GM12878 (cell line): ENCODE measurements around the gene PAM16. TPM values are rescaled to one million over a fixed set of nuclear protein-coding genes. Genes with fewer than 3 reads are reported as not detected.

ENCODE experiments used
- ATAC-seq: fragments of 200-7000 bp; cut with Tn5 transposase; 3 replicates; pipeline ENCODE4 v1.9.1; 2020; ENCODE audit warnings: mild to moderate bottlenecking, moderate library complexity
- BruUV-seq: library from RNA; stranded (reverse); fragments of 400-500 nt; replicated peaks from 2 replicates; lab custom pipeline; 2021; lab: Mats Ljungman, UMichigan
- CTCF ChIA-PET: fragments of 300-600 bp; sonication (Branson Sonifier 250); formaldehyde crosslinking; extraction: SDS; loops from one replicate; lab custom pipeline; 2021; ENCODE audit warnings: inconsistent platforms; lab: Yijun Ruan, JAX
- POLR2A ChIA-PET: fragments of 350-600 bp; formaldehyde crosslinking; extraction: SDS; loops from one replicate; lab custom pipeline; 2021; ENCODE audit warnings: inconsistent platforms; lab: Charles Lee
- RAD21 ChIA-PET: fragments of 300-600 bp; sonication (Branson Sonifier 250); formaldehyde crosslinking; loops from one replicate; lab custom pipeline; 2023; ENCODE audit warnings: antibody characterized with exemption; ENCODE audit not compliant: unreplicated experiment; lab: Charles Lee
- SMC1A ChIA-PET: fragments of 300-600 bp; sonication (Branson Sonifier 250); formaldehyde crosslinking; loops from one replicate; lab custom pipeline; 2023; ENCODE audit not compliant: unreplicated experiment, uncharacterized antibody; lab: Charles Lee
- DNase-seq: peaks from one replicate; pipeline ENCODE4 v3.0.0-alpha.2; 2011; ENCODE audit warnings: low read depth, low spot score
- FAIRE-seq: peaks from 3 replicates; lab custom pipeline; 2011; peaks lifted over from hg19 to GRCh38; lab: Jason Lieb, UNC
- H2AFZ ChIP-seq: 2 replicates; pipeline ENCODE4 v1.6.0; 2011; ENCODE audit warnings: low read depth, low read length, control low read depth; ENCODE audit not compliant: control insufficient read depth
- H3K27ac ChIP-seq: 2 replicates; pipeline ENCODE4 v1.5.1; 2011; ENCODE audit warnings: control low read depth; ENCODE audit not compliant: control insufficient read depth, insufficient read depth
- H3K27me3 ChIP-seq, 2 experiments: replicated peaks in 1 of 2; 2 replicates each; pipeline versions ENCODE4 v1.6.0 to v1.6.1; 2011; ENCODE audit warnings: low read length in 1 of 2; ENCODE audit not compliant: control insufficient read depth in 2 of 2, insufficient read depth in 2 of 2
- H3K36me3 ChIP-seq, 2 experiments: 2 replicates each; pipeline ENCODE4 v1.5.1; 2011; ENCODE audit warnings: low read length in 1 of 2; ENCODE audit not compliant: control insufficient read depth in 2 of 2, insufficient read depth in 2 of 2
- H3K4me1 ChIP-seq: 2 replicates; pipeline ENCODE4 v1.6.1; 2011; ENCODE audit warnings: mild to moderate bottlenecking, low read length, moderate library complexity, mixed read lengths; ENCODE audit not compliant: control insufficient read depth, insufficient read depth
- H3K4me2 ChIP-seq: 2 replicates; pipeline ENCODE4 v1.6.0; 2011; ENCODE audit warnings: control low read depth; ENCODE audit not compliant: control insufficient read depth, insufficient read depth
- H3K4me3 ChIP-seq: fragments of 200-600 bp; sonication (generic); 2 replicates; pipeline ENCODE4 v1.5.1; 2016
- H3K79me2 ChIP-seq: 2 replicates; pipeline ENCODE4 v1.6.0; 2011; ENCODE audit warnings: low read length; ENCODE audit not compliant: control insufficient read depth, insufficient read depth
- H3K9ac ChIP-seq: 2 replicates; pipeline ENCODE4 v1.8.0; 2011; ENCODE audit warnings: low read length, control low read depth, mixed read lengths; ENCODE audit not compliant: control insufficient read depth, insufficient read depth
- H3K9me3 ChIP-seq: replicated peaks from 3 replicates; pipeline ENCODE4 v1.5.1; 2011; ENCODE audit warnings: mild to moderate bottlenecking, low read length; ENCODE audit not compliant: control insufficient read depth, insufficient read depth
- H4K20me1 ChIP-seq: 2 replicates; pipeline ENCODE4 v1.6.0; 2011; ENCODE audit not compliant: control insufficient read depth, insufficient read depth
- CHD1 ChIP-seq: IDR thresholded peaks from 2 replicates; pipeline ENCODE4 v1.6.1; 2012; ENCODE audit warnings: low read depth, low read length, improper control_type of control experiment
- E2F8 ChIP-seq: fragments of 450-650 bp; IDR thresholded peaks from 2 replicates; pipeline ENCODE4 v1.6.1; 2018; ENCODE audit warnings: mild to moderate bottlenecking, low read depth, moderate library complexity; ENCODE audit not compliant: partially characterized antibody
- ELK1 ChIP-seq: IDR thresholded peaks from 2 replicates; pipeline ENCODE4 v1.6.1; 2012; ENCODE audit warnings: low read depth, low read length, improper control_type of control experiment
- MLLT1 ChIP-seq: fragments of 450-650 bp; IDR thresholded peaks from 2 replicates; pipeline ENCODE4 v1.6.1; 2016; ENCODE audit warnings: mild to moderate bottlenecking
- NKRF ChIP-seq: fragments of 450-650 bp; conservative IDR thresholded peaks from 2 replicates; pipeline ENCODE4 v1.6.1; 2017; ENCODE audit warnings: mild to moderate bottlenecking, moderate library complexity
- SMAD5 ChIP-seq: IDR thresholded peaks from 2 replicates; pipeline ENCODE4 v1.6.1; 2016; ENCODE audit warnings: antibody characterized with exemption, low read depth
- WGBS: methylation state at CpG from one replicate; pipeline ENCODE4 v1.1.6; 2016; ENCODE audit warnings: low lambda C conversion rate; ENCODE audit not compliant: insufficient replicate concordance, insufficient coverage; ENCODE audit errors: missing lambda C conversion rate; 5-methylcytosine and 5-hydroxymethylcytosine counted together
- in situ Hi-C: fragments of 300-500 bp; cut with MboI; formaldehyde crosslinking; loops from 9 replicates; pipeline ENCODE4 v1.14.3; 2018; ENCODE audit warnings: mixed read lengths
- intact Hi-C: fragments of 100-400 bp; cut with micrococcal nuclease; formaldehyde crosslinking; loops from one replicate; pipeline ENCODE4 v1.14.2; 2022; ENCODE audit not compliant: unreplicated experiment
- polyA plus RNA-seq, 11 experiments: library from polyadenylated mRNA; depleted of rRNA in 4 of 11; unstranded in 6 of 11; stranded (reverse) in 5 of 11; fragments of >200 nt; fragmentation: Nextera tagmentation in 4 of 11; fragmentation: Illumina TruSeq in 1 of 11; extraction: Ambion mirVana in 4 of 11; extraction: Trizol in 1 of 11; gene quantifications; 1 replicate in 1 of 11; 2 replicates in 10 of 11; pipeline versions ENCODE4 v1.2.1 to v1.2.3, GENCODE V29; 2011 to 2016; ENCODE audit warnings: inconsistent platforms in 2 of 11, missing spikeins in 2 of 11, low read depth in 1 of 11
- total RNA-seq, 4 experiments: library from RNA; depleted of rRNA in 3 of 4; stranded (reverse); fragments of >200 nt in 3 of 4; fragmentation: Illumina TruSeq in 1 of 4; extraction: Trizol in 1 of 4; gene quantifications; 2 replicates each; pipeline versions ENCODE4 v1.2.1 to v1.2.3, GENCODE V29; 2013 to 2021

Gene PAM16
- total and polyA plus RNA-seq, 10 of the 15 experiments (the other 5 are each of a cell fraction or from before 2014, with no cell fraction given): 18.5 to 94.3 (median 51.5) TPM

- Histone ChIP-seq H3K9ac (no peak overlapping the region), H4K20me1 (no peaks in the 10 kb centered on the region), H3K36me3 (peaks cover 5 to 27% of the 10 kb centered on the region in 2 experiments; a peak in 3 of 4 replicates), H3K4me2 (no peak overlapping the region), H3K9me3 (no peaks in the 10 kb centered on the region), H3K27me3 (no peaks in the 10 kb centered on the region), H3K27ac (no peak overlapping the region), H3K79me2 (no peaks in the 10 kb centered on the region)
- 98% methylated on average over 19 of the region's 20 CpGs for WGBS
- POLR2A ChIA-PET: no interaction called here
- CTCF ChIA-PET: interaction anchor here (1.6 kb wide), 1 partner anchor 17 kb away, joined by 7 read pairs; no protein-coding TSS in a partner anchor
- no TSS peak for BruUV-seq
- no peak for FAIRE-seq
- in situ Hi-C loops: no loop called here
- intact Hi-C loops: no loop called here
- TF ChIP-seq CHD1 (no peak), SMAD5 (no peak), NKRF (no peak), ELK1 (no peak), MLLT1 (no peak), E2F8 (no peak)
- TF ChIP-seq, all 136 proteins: peak for 0
- ATAC-seq: no peak
- H3K4me1 ChIP-seq: no peaks in the 10 kb centered on the region
- no peak overlapping the region for H3K4me3 ChIP-seq
- SMC1A ChIA-PET: interaction anchor here (0.6 kb wide), 1 partner anchor 503 kb away, joined by 3 read pairs; no protein-coding TSS in a partner anchor
- DNase-seq: no peak
- no peak overlapping the region for H2AFZ ChIP-seq
- RAD21 ChIA-PET: no interaction called here
Measured at GRCh38 chr16:4385066-4385788, 34.1 kb upstream of the PAM16 start.
